Measurements from ENCODE around the gene CAMK2A.

CAMK2A gene

DNA sequence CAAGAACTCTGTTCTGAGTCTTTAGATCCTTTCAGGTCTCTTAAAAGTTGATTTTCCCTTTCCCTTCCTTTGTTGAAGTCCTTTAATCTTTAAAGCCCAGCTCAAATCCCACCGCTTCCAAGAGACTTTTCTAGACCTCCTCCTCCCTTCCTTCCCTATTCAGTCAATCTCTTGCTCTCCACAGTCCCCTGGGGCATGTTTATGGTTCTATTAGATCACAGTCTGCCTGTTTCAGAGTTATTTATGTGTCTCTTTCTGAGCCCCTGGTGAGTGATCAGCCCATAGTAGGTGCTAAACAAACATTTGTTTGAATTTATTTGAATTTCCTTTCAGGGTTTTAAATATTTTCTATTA lies 20.3 kb upstream of the CAMK2A start:
- DNase-seq (ENCODE audit: insufficient read length, low spot score) (no peak), FAIRE-seq (no peak)
- no peak for TF ChIP-seq POLR2A (IDR thresholded peaks at IDR 0.05; ENCODE audit: low read depth, low read length)

GRCh38 chr5:150309101-150309885 lies 19.7 kb upstream of the CAMK2A start:
- TF ChIP-seq POLR2A (IDR thresholded peaks at IDR 0.05; ENCODE audit: low read depth, low read length): no peak
- FAIRE-seq (no peak), DNase-seq (ENCODE audit: insufficient read length, low spot score) (no peak)

GRCh38 chr5:150307617-150308426 lies 18.2 kb upstream of the CAMK2A start:
- DNase-seq (ENCODE audit: insufficient read length, low spot score) (no peak), FAIRE-seq (no peak)
- TF ChIP-seq POLR2A (IDR thresholded peaks at IDR 0.05; ENCODE audit: low read depth, low read length): no peak

- FAIRE-seq (no peak), DNase-seq (ENCODE audit: insufficient read length, low spot score) (no peak)
- no peak for TF ChIP-seq POLR2A (IDR thresholded peaks at IDR 0.05; ENCODE audit: low read depth, low read length)
Observed at GRCh38 chr5:150306775-150307174, 17.2 kb upstream of the CAMK2A start.

DNA sequence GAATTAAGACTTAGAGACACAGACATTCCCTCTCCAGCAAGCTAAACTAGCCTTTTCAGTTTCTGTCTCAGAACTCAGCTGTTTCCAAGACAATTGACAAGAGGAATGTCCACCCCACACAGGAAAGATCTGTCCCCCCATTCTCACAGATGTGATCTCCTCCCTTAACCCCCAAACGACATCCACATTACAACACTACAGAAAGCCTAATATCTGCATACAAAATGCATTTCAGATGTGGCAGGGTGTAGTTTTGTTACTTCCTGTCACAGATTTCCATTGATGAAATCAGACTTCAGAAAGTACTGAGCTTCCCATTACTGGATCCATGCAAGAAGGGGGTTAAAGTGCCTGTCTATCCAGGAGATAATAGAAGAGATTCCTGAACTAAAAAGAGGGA lies 16.0 kb upstream of the CAMK2A start:
- TF ChIP-seq POLR2A (IDR thresholded peaks at IDR 0.05; ENCODE audit: low read depth, low read length): no peak
- DNase-seq (ENCODE audit: insufficient read length, low spot score): no peak
- no peak for FAIRE-seq

GRCh38 chr5:150305095-150305494 lies 15.5 kb upstream of the CAMK2A start:
- TF ChIP-seq POLR2A (IDR thresholded peaks at IDR 0.05; ENCODE audit: low read depth, low read length): no peak
- DNase-seq (ENCODE audit: insufficient read length, low spot score) (no peak), FAIRE-seq (no peak)

DNA sequence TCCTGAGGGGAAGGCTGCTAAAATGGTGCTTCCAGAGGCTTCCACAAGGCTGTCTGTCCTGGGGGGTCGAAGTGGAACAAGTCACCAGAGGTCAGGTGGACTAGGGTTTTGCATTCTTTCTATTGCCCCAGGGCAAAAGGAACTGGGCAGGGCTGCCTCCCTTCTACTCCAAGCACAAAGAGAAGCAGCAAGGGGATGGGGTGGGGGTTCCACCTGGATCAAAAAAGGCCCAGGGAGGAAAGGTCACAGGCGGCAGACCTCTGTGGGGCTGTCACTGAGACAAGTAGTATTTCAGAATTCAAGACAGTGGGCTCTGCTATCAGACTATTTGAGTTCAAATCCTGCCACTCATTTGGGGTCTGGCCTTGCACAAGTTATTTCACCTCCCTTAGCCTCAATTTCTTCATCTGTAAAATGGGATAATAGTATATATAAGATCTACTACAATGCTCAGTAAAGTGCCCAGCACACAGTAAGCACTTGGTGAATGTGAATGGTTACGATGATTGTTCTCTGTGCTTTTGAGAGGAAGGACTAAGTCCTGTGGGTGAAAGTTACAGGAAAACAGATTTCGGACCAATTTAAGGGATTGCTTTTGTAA lies 15.0 kb upstream of the CAMK2A start:
- no peak for DNase-seq (ENCODE audit: insufficient read length, low spot score)
- FAIRE-seq: no peak
- TF ChIP-seq POLR2A (IDR thresholded peaks at IDR 0.05; ENCODE audit: low read depth, low read length): no peak

GRCh38 chr5:150303660-150304386 lies 14.2 kb upstream of the CAMK2A start:
- no peak for DNase-seq (ENCODE audit: insufficient read length, low spot score)
- no peak for TF ChIP-seq POLR2A (IDR thresholded peaks at IDR 0.05; ENCODE audit: low read depth, low read length)
- FAIRE-seq: no peak

- DNase-seq (ENCODE audit: insufficient read length, low spot score): no peak
- FAIRE-seq: no peak
- no peak for TF ChIP-seq POLR2A (IDR thresholded peaks at IDR 0.05; ENCODE audit: low read depth, low read length)
Observed at GRCh38 chr5:150303070-150303615, 13.6 kb upstream of the CAMK2A start.

DNA sequence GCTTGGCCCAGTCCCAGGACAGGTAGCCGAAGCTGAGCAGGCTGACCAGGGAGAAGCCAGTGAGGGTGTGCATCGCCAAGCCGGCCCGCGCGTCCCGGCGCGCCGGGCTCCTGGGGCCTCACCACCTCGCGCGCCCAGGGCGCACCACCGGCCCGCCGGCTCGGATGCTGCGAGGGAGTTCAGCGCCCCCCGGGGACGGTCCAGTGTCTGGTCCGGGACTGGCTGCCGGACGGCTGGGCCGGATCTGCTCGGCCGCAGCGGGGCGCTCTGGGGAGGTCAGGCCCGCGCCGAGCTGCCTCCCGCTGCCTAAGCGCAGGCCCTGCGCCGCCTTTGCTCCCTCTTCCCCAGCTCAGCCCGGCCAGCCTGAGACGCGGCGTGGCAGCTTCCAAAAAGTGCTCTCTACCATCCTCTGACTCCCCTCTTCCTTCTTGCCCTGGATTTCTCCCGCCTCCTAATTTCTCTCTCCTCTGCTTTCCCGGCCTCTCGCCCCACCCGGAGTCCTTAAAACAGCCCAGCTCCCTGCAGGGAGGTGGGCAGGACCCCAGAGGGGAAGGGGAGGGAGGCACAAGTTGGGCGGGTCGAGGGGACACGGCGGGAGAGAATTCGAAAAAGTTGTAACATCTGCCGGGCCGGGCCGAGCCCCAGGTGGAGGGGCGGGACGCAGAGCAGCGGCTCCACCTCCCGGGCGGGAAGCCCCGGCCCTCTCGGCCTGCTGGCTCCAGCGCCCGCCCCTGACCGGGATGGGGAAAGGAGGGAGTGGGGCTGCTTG lies 12.9 kb upstream of the CAMK2A start, which contains the start of gene ARSI:
ARSI (minus strand) TSS at position 605 of the 769 bp plus-strand sequence; CDS start at position 73, 532 bp downstream.
- DNase-seq (ENCODE audit: insufficient read length, low spot score) (peak; percentile 76), FAIRE-seq (no peak)
- no peak for TF ChIP-seq POLR2A (IDR thresholded peaks at IDR 0.05; ENCODE audit: low read depth, low read length)

GRCh38 chr5:150301901-150302300 lies 12.3 kb upstream of the CAMK2A start:
- FAIRE-seq (no peak), DNase-seq (ENCODE audit: insufficient read length, low spot score) (no peak)
- TF ChIP-seq POLR2A (IDR thresholded peaks at IDR 0.05; ENCODE audit: low read depth, low read length): no peak

- no peak for TF ChIP-seq POLR2A (IDR thresholded peaks at IDR 0.05; ENCODE audit: low read depth, low read length)
- no peak for DNase-seq (ENCODE audit: insufficient read length, low spot score)
- no peak for FAIRE-seq
Observed at GRCh38 chr5:150301170-150301505, 11.6 kb upstream of the CAMK2A start.
